ENCODE results near the gene DACT2.

Gene DACT2

GRCh38 chr6:168342636-168343035, 23.1 kb upstream of the DACT2 start:
- no peak overlapping the region for H3K27ac ChIP-seq

GRCh38 chr6:168341280-168341900, 21.8 kb upstream of the DACT2 start:
- no peak overlapping the region for H3K27ac ChIP-seq
- TF ChIP-seq, protein P1, sequence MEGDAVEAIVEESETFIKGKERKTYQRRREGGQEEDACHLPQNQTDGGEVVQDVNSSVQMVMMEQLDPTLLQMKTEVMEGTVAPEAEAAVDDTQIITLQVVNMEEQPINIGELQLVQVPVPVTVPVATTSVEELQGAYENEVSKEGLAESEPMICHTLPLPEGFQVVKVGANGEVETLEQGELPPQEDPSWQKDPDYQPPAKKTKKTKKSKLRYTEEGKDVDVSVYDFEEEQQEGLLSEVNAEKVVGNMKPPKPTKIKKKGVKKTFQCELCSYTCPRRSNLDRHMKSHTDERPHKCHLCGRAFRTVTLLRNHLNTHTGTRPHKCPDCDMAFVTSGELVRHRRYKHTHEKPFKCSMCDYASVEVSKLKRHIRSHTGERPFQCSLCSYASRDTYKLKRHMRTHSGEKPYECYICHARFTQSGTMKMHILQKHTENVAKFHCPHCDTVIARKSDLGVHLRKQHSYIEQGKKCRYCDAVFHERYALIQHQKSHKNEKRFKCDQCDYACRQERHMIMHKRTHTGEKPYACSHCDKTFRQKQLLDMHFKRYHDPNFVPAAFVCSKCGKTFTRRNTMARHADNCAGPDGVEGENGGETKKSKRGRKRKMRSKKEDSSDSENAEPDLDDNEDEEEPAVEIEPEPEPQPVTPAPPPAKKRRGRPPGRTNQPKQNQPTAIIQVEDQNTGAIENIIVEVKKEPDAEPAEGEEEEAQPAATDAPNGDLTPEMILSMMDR (conservative IDR thresholded peaks at IDR 0.05), result no peak
- no peak for TF ChIP-seq ZFX (IDR thresholded peaks at IDR 0.05)

More at GRCh38 chr6:168342636-168343035, 23.1 kb upstream of the DACT2 start:
- TF ChIP-seq ZFX (IDR thresholded peaks at IDR 0.05), result no peak
- TF ChIP-seq, protein P1 (conservative IDR thresholded peaks at IDR 0.05), result no peak

DNA sequence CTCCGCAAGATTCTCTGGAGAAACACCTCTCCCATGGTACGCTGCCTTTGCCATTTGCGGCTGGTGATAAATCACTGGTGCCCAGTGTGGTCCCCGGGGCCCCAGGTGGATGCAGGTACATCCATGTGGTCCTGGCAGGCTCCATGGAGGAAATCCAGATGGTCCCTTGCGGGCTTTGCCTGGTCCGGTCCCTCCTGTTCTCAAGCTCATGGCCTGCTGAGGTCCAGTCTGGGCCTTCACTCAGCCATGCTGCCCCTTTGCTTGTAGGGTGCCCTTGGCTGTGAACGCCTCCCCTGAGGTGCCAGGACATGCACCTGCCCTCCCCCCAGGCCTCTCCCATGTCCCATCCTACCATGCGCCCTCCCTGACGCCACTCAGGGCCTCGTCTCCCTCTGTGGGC, 21.2 kb upstream of the DACT2 start:
- H3K27ac ChIP-seq, result no peak overlapping the region
- TF ChIP-seq, protein P1 (conservative IDR thresholded peaks at IDR 0.05), result no peak
- no peak for TF ChIP-seq ZFX (IDR thresholded peaks at IDR 0.05)

- no peak for TF ChIP-seq ZFX (IDR thresholded peaks at IDR 0.05)
- H3K27ac ChIP-seq, result no peak overlapping the region
These were observed 19.2 kb upstream of the DACT2 start for GRCh38 chr6:168338777-168339176.

- TF ChIP-seq, protein P1 (conservative IDR thresholded peaks at IDR 0.05), result no peak
- no peak for TF ChIP-seq ZFX (IDR thresholded peaks at IDR 0.05)
- H3K27ac ChIP-seq, result no peak overlapping the region
These were observed 17.4 kb upstream of the DACT2 start for GRCh38 chr6:168336967-168337366.

DNA sequence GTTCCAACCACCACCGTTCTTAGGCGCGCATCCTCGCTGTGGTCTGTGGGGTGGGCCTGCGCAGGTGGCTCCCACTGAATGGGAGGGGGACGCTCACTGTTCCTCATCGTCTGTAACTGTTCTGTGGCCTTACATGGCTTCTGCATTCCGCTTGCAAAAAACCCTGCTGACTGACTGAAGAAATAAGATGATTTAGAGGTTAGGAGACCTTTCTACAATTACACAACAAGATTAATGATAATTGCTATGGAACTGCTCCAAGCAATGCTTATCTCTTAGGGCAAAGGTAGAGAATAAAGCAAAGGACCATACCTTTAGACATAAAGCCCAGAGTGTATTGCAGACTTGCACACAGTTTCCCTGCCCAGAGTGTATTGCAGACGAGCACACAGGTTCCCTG, 14.4 kb upstream of the DACT2 start:
- H3K27ac ChIP-seq, result no peak overlapping the region
- no peak for TF ChIP-seq ZFX (IDR thresholded peaks at IDR 0.05)
- TF ChIP-seq, protein P1 (conservative IDR thresholded peaks at IDR 0.05), result no peak

- H3K27ac ChIP-seq, result no peak overlapping the region
- no peak for TF ChIP-seq ZFX (IDR thresholded peaks at IDR 0.05)
- TF ChIP-seq, protein P1 (conservative IDR thresholded peaks at IDR 0.05), result no peak
These were observed 13.9 kb upstream of the DACT2 start for GRCh38 chr6:168333491-168333890.

DNA sequence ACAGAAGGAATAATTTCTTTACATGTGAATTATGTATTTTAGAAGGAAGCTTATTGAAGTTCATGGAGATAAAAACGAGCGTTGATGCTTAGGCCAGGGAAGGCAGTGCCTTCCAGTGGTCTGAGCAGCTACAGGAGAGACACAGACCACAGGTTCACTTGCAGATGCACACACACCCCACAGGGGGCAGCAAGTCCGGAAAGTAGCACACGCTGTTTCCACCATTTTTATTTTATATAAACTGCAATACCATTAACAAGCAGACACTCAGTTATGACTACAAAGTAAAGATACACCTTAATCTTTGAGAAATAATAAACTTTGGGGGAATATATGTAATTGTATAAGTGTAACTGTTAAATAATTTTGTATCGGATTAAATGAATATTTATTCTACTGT, 13.5 kb upstream of the DACT2 start:
- no peak overlapping the region for H3K27ac ChIP-seq
- TF ChIP-seq, protein P1 (conservative IDR thresholded peaks at IDR 0.05), result peak; percentile 63
- TF ChIP-seq ZFX (IDR thresholded peaks at IDR 0.05), result no peak

All from C4-2B (cell line).